Measurements from ENCODE around the gene LTV1.

DNA sequence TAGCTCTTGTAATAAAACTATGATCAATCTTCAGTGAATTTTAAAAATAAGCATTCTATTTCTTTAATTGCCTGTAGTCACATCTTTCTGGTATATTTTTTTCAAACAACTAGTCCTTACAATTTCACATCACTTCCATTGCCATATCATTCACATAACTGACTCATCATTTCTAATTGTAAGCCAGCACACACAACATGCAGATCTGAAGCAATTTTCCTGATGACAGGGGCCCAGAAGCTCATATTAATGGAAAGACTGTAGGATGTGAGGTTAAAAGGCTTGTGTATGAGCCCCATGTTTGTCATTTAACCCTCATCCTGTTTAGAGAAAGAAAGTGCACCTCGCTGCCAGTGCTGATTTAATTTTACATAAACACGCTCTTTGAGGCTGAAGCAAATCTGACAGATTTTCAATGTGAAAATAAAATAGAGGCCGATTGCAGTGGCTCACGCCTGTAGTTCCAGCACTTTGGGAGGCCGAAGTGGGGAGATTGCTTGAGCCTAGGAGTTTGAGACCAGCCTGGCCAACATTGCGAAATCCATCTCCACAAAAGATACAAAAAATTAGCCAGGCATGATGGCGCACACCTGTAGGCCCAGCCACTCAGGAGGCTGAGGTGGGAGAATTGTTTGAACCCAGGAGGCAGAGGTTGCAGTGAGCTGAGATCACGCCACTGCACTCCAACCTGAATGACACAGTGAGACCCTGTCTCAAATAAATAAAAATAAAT, 40.1 kb upstream of the LTV1 start:
- TF ChIP-seq TCF12 (IDR thresholded peaks at IDR 0.05; ENCODE audit: low read depth) (no peak), CREB1 (IDR thresholded peaks at IDR 0.05; ENCODE audit: low read depth) (no peak), REST (IDR thresholded peaks at IDR 0.05; ENCODE audit: low read depth) (no peak), TAF1 (IDR thresholded peaks at IDR 0.05; ENCODE audit: low read depth) (no peak), USF1 (IDR thresholded peaks at IDR 0.05) (no peak), RAD21 (IDR thresholded peaks at IDR 0.05; ENCODE audit: low read depth) (no peak), ZBTB7A (IDR thresholded peaks at IDR 0.05; ENCODE audit: low read depth) (no peak)
